OCI-LY1 (cell line): Measurements from ENCODE around the gene ZNF143.
"Not testable (repeated sequence)": the region's sequence is repeated elsewhere in the genome, so short reads cannot be mapped to it uniquely, and the experiment has no call there.

ENCODE experiments used
- H2AFZ ChIP-seq: fragments of 200-600 bp; sonication (generic), shearing (Covaris generic); 2 replicates; pipeline ENCODE4 v1.6.0; 2014; ENCODE audit warnings: antibody characterized with exemption, mild to moderate bottlenecking, low read length
- H3F3A ChIP-seq: fragments of 200-600 bp; sonication (generic), shearing (Covaris generic); 2 replicates; pipeline ENCODE4 v1.6.0; 2014; ENCODE audit warnings: mild to moderate bottlenecking, antibody characterized with exemption, low read length, moderate library complexity; ENCODE audit not compliant: insufficient read depth
- H3K27ac ChIP-seq: fragments of 200-600 bp; sonication (generic); 2 replicates; pipeline ENCODE4 v1.5.1; 2014; ENCODE audit warnings: low read length, mixed run types, mild to moderate bottlenecking, low read depth; ENCODE audit not compliant: poor library complexity, severe bottlenecking
- H3K27me3 ChIP-seq: fragments of 200-600 bp; sonication (generic); 2 replicates; pipeline ENCODE4 v1.6.0; 2014; ENCODE audit warnings: antibody characterized with exemption, mild to moderate bottlenecking, low read length, moderate library complexity; ENCODE audit not compliant: insufficient read depth
- H3K36me3 ChIP-seq: fragments of 200-600 bp; sonication (generic); 2 replicates; pipeline ENCODE4 v1.6.1; 2014; ENCODE audit warnings: mild to moderate bottlenecking, antibody characterized with exemption, low read length, moderate library complexity, mixed read lengths; ENCODE audit not compliant: insufficient read depth
- H3K4me1 ChIP-seq: fragments of 200-600 bp; sonication (generic); 2 replicates; pipeline ENCODE4 v1.5.1; 2014; ENCODE audit warnings: mild to moderate bottlenecking, low read length, moderate library complexity; ENCODE audit not compliant: insufficient read depth, severe bottlenecking
- H3K4me2 ChIP-seq: fragments of 200-600 bp; sonication (generic), shearing (Covaris generic); 2 replicates; pipeline ENCODE4 v1.6.1; 2014; ENCODE audit warnings: low read length
- H3K4me3 ChIP-seq: fragments of 200-600 bp; sonication (generic); 2 replicates; pipeline ENCODE4 v1.5.1; 2014; ENCODE audit warnings: low read length, low read depth, mild to moderate bottlenecking, mixed read lengths; ENCODE audit not compliant: poor library complexity, severe bottlenecking
- H3K79me2 ChIP-seq: fragments of 200-600 bp; shearing (Covaris generic); 2 replicates; pipeline ENCODE4 v1.6.1; 2016; ENCODE audit warnings: mixed run types, low read length, mixed read lengths; ENCODE audit not compliant: insufficient read depth
- H3K9ac ChIP-seq: fragments of 200-600 bp; sonication (generic), shearing (Covaris generic); 2 replicates; pipeline ENCODE4 v1.6.1; 2014; ENCODE audit warnings: mild to moderate bottlenecking, low read length, mixed read lengths
- H3K9me2 ChIP-seq: fragments of 200-600 bp; sonication (generic), shearing (Covaris generic); 2 replicates; pipeline ENCODE4 v1.6.1; 2014; ENCODE audit warnings: low read depth, mild to moderate bottlenecking, low read length, mixed read lengths
- H3K9me3 ChIP-seq: fragments of 200-600 bp; shearing (Covaris generic); 2 replicates; pipeline ENCODE4 v1.6.1; 2014; ENCODE audit warnings: low read length, mixed read lengths
- H4K20me1 ChIP-seq: fragments of 200-600 bp; sonication (generic), shearing (Covaris generic); 2 replicates; pipeline ENCODE4 v1.6.0; 2016; ENCODE audit warnings: mild to moderate bottlenecking, low read length; ENCODE audit not compliant: insufficient read depth
- EZH2 ChIP-seq: fragments of 200-600 bp; sonication (generic), shearing (Covaris generic); IDR thresholded peaks from 2 replicates; pipeline ENCODE4 v1.8.0; 2017; ENCODE audit warnings: borderline replicate concordance, mixed run types, mild to moderate bottlenecking, antibody characterized with exemption, low read length, moderate library complexity, mixed read lengths
- TF ChIP-seq, protein P1 (sequence below): fragments of 200-600 bp; sonication (generic), shearing (Covaris generic); IDR thresholded peaks from 2 replicates; pipeline ENCODE4 v1.5.1; 2017; ENCODE audit warnings: mild to moderate bottlenecking, antibody characterized with exemption, low read length, moderate library complexity, mixed read lengths

ZNF143 gene

DNA sequence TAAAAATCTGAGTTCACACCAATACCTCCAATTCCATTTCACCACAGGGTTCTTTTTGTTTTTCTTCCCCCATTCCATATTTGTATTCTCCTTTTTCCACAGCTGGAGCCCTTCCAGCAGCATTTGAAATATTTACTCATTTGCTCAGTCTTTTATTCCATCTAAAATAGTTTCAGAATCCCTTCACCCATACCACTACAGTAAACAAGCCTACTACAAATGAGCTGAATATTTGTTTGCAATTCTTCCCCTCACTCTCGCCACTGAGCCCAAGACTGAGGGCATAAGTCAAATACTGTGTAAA lies 46.4 kb downstream of the ZNF143 start:
- Histone ChIP-seq H3K9me3 (no peaks in the 10 kb centered on the region), H3K9me2 (no peaks in the 10 kb centered on the region), H4K20me1 (no peaks in the 10 kb centered on the region), H3K4me1 (peaks cover 15% of the 10 kb centered on the region), H3F3A (no peaks in the 10 kb centered on the region), H3K9ac (no peak overlapping the region), H3K4me3 (no peak overlapping the region), H3K79me2 (no peaks in the 10 kb centered on the region), H3K27me3 (no peaks in the 10 kb centered on the region), H3K4me2 (no peak overlapping the region), H3K27ac (no peak overlapping the region), H3K36me3 (peaks cover 15% of the 10 kb centered on the region), H2AFZ (no peak overlapping the region)
- TF ChIP-seq, protein P1, sequence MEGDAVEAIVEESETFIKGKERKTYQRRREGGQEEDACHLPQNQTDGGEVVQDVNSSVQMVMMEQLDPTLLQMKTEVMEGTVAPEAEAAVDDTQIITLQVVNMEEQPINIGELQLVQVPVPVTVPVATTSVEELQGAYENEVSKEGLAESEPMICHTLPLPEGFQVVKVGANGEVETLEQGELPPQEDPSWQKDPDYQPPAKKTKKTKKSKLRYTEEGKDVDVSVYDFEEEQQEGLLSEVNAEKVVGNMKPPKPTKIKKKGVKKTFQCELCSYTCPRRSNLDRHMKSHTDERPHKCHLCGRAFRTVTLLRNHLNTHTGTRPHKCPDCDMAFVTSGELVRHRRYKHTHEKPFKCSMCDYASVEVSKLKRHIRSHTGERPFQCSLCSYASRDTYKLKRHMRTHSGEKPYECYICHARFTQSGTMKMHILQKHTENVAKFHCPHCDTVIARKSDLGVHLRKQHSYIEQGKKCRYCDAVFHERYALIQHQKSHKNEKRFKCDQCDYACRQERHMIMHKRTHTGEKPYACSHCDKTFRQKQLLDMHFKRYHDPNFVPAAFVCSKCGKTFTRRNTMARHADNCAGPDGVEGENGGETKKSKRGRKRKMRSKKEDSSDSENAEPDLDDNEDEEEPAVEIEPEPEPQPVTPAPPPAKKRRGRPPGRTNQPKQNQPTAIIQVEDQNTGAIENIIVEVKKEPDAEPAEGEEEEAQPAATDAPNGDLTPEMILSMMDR: no peak
- TF ChIP-seq EZH2: no peak

GRCh38 chr11:9509041-9509440 lies 48.2 kb downstream of the ZNF143 start:
- no peak overlapping the region for H3K4me2 ChIP-seq
- no peaks in the 10 kb centered on the region for H3K9me2 ChIP-seq
- TF ChIP-seq, protein P1: no peak
- TF ChIP-seq EZH2: no peak
- no peak overlapping the region for H3K4me3 ChIP-seq
- peaks cover 15% of the 10 kb centered on the region for H3K4me1 ChIP-seq
- peaks cover 31% of the 10 kb centered on the region for H3K36me3 ChIP-seq
- H3F3A ChIP-seq: no peaks in the 10 kb centered on the region
- H3K27ac ChIP-seq: no peak overlapping the region
- H3K27me3 ChIP-seq: no peaks in the 10 kb centered on the region
- H2AFZ ChIP-seq: no peak overlapping the region
- no peaks in the 10 kb centered on the region for H3K79me2 ChIP-seq
- H3K9ac ChIP-seq: no peak overlapping the region
- no peaks in the 10 kb centered on the region for H3K9me3 ChIP-seq
- no peaks in the 10 kb centered on the region for H4K20me1 ChIP-seq

DNA sequence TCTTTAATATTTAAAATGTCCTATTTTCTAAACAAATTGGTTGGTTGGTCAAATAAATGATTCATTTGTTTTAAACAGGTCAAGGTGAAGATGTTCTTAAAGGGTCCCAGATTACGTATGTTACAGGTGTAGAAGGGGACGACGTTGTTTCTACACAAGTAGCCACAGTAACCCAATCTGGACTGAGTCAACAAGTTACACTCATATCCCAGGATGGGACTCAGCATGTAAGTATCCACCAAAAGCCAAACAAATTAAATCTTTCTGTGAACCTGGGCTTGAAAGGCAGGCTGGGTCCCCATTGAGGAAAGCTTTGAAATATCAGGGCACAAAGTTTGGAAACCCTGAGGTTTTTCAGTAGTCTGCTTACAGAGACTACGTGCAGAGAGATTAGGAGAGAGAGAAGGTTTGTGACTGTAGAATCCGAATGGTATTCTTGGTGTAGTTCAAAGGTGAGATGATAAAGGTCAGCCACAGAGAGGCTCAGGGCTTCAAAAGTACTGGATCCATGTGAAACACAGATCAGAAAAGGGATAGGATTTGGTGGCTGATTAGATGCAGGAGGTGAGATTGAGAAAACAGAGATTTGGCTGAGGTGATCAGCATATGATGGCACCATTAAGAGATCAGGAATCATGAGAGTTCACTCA lies 51.7 kb downstream of the ZNF143 start:
- TF ChIP-seq, protein P1: no peak
- TF ChIP-seq EZH2: no peak
- Histone ChIP-seq H3K4me1 (peaks cover 15% of the 10 kb centered on the region), H3K27me3 (no peaks in the 10 kb centered on the region), H4K20me1 (no peaks in the 10 kb centered on the region), H3K4me3 (no peak overlapping the region), H3K27ac (no peak overlapping the region), H3K9ac (no peak overlapping the region), H3K36me3 (peaks cover 54% of the 10 kb centered on the region), H2AFZ (no peak overlapping the region), H3K9me3 (no peaks in the 10 kb centered on the region), H3K4me2 (no peak overlapping the region), H3F3A (no peaks in the 10 kb centered on the region), H3K79me2 (no peaks in the 10 kb centered on the region), H3K9me2 (no peaks in the 10 kb centered on the region)

GRCh38 chr11:9514576-9514975 lies 53.8 kb downstream of the ZNF143 start:
- H3K27me3 ChIP-seq, H3K9ac ChIP-seq, H2AFZ ChIP-seq, H3F3A ChIP-seq, H3K79me2 ChIP-seq, H3K9me2 ChIP-seq, H4K20me1 ChIP-seq, H3K9me3 ChIP-seq, H3K27ac ChIP-seq, H3K4me3 ChIP-seq, H3K4me2 ChIP-seq: not testable (repeated sequence)
- peaks cover 13% of the 10 kb centered on the region for H3K4me1 ChIP-seq
- peaks cover 57% of the 10 kb centered on the region for H3K36me3 ChIP-seq
